Mesenchymal stem cell (in vitro differentiated cells and primary cell): ENCODE measurements around the gene TEKTIP1. TPM values are rescaled to one million over a fixed set of nuclear protein-coding genes. Genes with fewer than 3 reads are reported as not detected.
A peak's percentile ranks its signal among the peaks of the same experiment; 100 is the strongest.

Source experiments
- DNase-seq: peaks from one replicate; pipeline ENCODE4 v3.0.0-alpha.2; 2013
- H2AFZ ChIP-seq: one replicate; pipeline ENCODE4 v1.6.1; 2013; ENCODE audit warnings: low read depth, mild to moderate bottlenecking, control low read depth, inconsistent platforms, low read length, moderate library complexity
- H2AK5ac ChIP-seq: 2 replicates; pipeline ENCODE4 v1.6.1; 2013; ENCODE audit warnings: low read length, moderate library complexity, mild to moderate bottlenecking, inconsistent platforms; ENCODE audit not compliant: severe bottlenecking
- H2BK120ac ChIP-seq: one replicate; pipeline ENCODE4 v1.6.1; 2013; ENCODE audit warnings: low read depth, mild to moderate bottlenecking, inconsistent platforms, low read length, moderate library complexity
- H2BK12ac ChIP-seq, 2 experiments: one replicate each; pipeline ENCODE4 v1.6.1; 2013; ENCODE audit warnings: inconsistent platforms in 2 of 2, low read length in 2 of 2, mild to moderate bottlenecking in 2 of 2, moderate library complexity in 2 of 2, control low read depth in 1 of 2
- H2BK15ac ChIP-seq: one replicate; pipeline ENCODE4 v1.6.1; 2013; ENCODE audit warnings: mild to moderate bottlenecking, low read depth, inconsistent platforms; ENCODE audit not compliant: poor library complexity, severe bottlenecking
- H2BK5ac ChIP-seq: 2 replicates; pipeline ENCODE4 v1.6.1; 2013; ENCODE audit warnings: low read depth, mild to moderate bottlenecking, low read length, control low read depth, inconsistent platforms; ENCODE audit not compliant: poor library complexity, severe bottlenecking
- H3K14ac ChIP-seq, 2 experiments: one replicate each; pipeline ENCODE4 v1.6.1; 2013; ENCODE audit warnings: inconsistent platforms in 2 of 2, low read length in 2 of 2, control low read depth in 1 of 2, mild to moderate bottlenecking in 1 of 2, moderate library complexity in 1 of 2
- H3K18ac ChIP-seq, 2 experiments: one replicate each; pipeline ENCODE4 v1.6.1; 2013; ENCODE audit warnings: inconsistent platforms in 2 of 2, low read length in 2 of 2, control low read depth in 1 of 2, low read depth in 1 of 2, mild to moderate bottlenecking in 1 of 2
- H3K23ac ChIP-seq, 2 experiments: one replicate each; pipeline ENCODE4 v1.6.1; 2013; ENCODE audit warnings: inconsistent platforms in 2 of 2, low read length in 2 of 2, mild to moderate bottlenecking in 2 of 2, moderate library complexity in 2 of 2, control low read depth in 1 of 2
- H3K27ac ChIP-seq: 2 replicates; pipeline ENCODE4 v1.5.1; 2013; ENCODE audit warnings: mild to moderate bottlenecking, moderate library complexity, low read length, control low read depth, inconsistent platforms; ENCODE audit not compliant: poor library complexity, severe bottlenecking
- H3K27me3 ChIP-seq, 2 experiments: 2 replicates each; pipeline versions ENCODE4 v1.6.1 to v1.7.0; 2013; ENCODE audit warnings: low read length in 2 of 2, mild to moderate bottlenecking in 2 of 2, moderate library complexity in 2 of 2, control low read depth in 1 of 2, inconsistent platforms in 1 of 2; ENCODE audit not compliant: control insufficient read depth in 1 of 2, insufficient read depth in 1 of 2
- H3K36me3 ChIP-seq, 2 experiments: 2 replicates each; pipeline versions ENCODE4 v1.6.1 to v1.7.0; 2013; ENCODE audit warnings: low read length in 2 of 2, control low read depth in 1 of 2, inconsistent platforms in 1 of 2, low read depth in 1 of 2, mild to moderate bottlenecking in 1 of 2; ENCODE audit not compliant: insufficient read depth in 2 of 2, control insufficient read depth in 1 of 2
- H3K4ac ChIP-seq, 2 experiments: one replicate each; pipeline ENCODE4 v1.6.1; 2013; ENCODE audit warnings: inconsistent platforms in 2 of 2, low read length in 2 of 2, mild to moderate bottlenecking in 2 of 2, moderate library complexity in 2 of 2, control low read depth in 1 of 2, low read depth in 1 of 2
- H3K4me1 ChIP-seq: 2 replicates; pipeline ENCODE4 v1.6.1; 2013; ENCODE audit warnings: low read depth, low read length, control low read depth; ENCODE audit not compliant: control insufficient read depth, insufficient read depth
- H3K4me2 ChIP-seq: 2 replicates; pipeline ENCODE4 v1.6.1; 2013; ENCODE audit warnings: low read length, mild to moderate bottlenecking, inconsistent platforms; ENCODE audit not compliant: poor library complexity, severe bottlenecking
- H3K4me3 ChIP-seq, 2 experiments: 2 replicates each; pipeline versions ENCODE4 v1.5.1 to v1.7.0; 2013; ENCODE audit warnings: low read length in 2 of 2, mild to moderate bottlenecking in 2 of 2, control low read depth in 1 of 2, low read depth in 1 of 2; ENCODE audit not compliant: insufficient read depth in 1 of 2
- H3K79me1 ChIP-seq: replicated peaks from 2 replicates; pipeline ENCODE4 v1.6.1; 2013; ENCODE audit warnings: mild to moderate bottlenecking, control low read depth, low read length, inconsistent platforms; ENCODE audit not compliant: poor library complexity, severe bottlenecking
- H3K9ac ChIP-seq: 2 replicates; pipeline ENCODE4 v1.7.0; 2013; ENCODE audit warnings: mild to moderate bottlenecking, low read length, moderate library complexity
- H3K9me3 ChIP-seq: 2 replicates; pipeline ENCODE4 v1.7.0; 2013; ENCODE audit warnings: mild to moderate bottlenecking, low read length; ENCODE audit not compliant: control insufficient read depth
- H4K8ac ChIP-seq: one replicate; pipeline ENCODE4 v1.6.1; 2013; ENCODE audit warnings: inconsistent platforms, mild to moderate bottlenecking, low read length, moderate library complexity
- H4K91ac ChIP-seq: one replicate; pipeline ENCODE4 v1.6.1; 2013; ENCODE audit warnings: mild to moderate bottlenecking, low read length, inconsistent platforms
- WGBS: methylation state at CpG from one replicate; pipeline ENCODE4 v1.1.7; 2013; ENCODE audit warnings: mixed read lengths; 5-methylcytosine and 5-hydroxymethylcytosine counted together
- polyA plus RNA-seq, 2 experiments: library from polyadenylated mRNA; stranded (reverse); fragments of 200-250 nt; gene quantifications; one replicate each; pipeline ENCODE4 v1.2.3, GENCODE V29; 2013

TEKTIP1 gene
- not detected for polyA plus RNA-seq (2013, experiment 1 of 2)
- not detected for polyA plus RNA-seq (2013, experiment 2 of 2)

GRCh38 chr19:3538965-3539755 lies at the start of gene TEKTIP1:
Gene TEKTIP1 (plus strand): TSS chr19:3539174. CDS start chr19:3539178, 4 bp downstream.
- Histone ChIP-seq H4K91ac (peak within 1 kb of the TSS; percentile 15), H2BK15ac (peak within 1 kb of the TSS; percentile 23), H3K23ac (no peak within 1 kb of the TSS), H3K4me3 (no peak within 1 kb of the TSS), H3K9me3 (no peaks in the 10 kb centered on the region), H3K4ac (no peak within 1 kb of the TSS), H3K4me1 (peaks cover 19% of the 10 kb centered on the region), H3K18ac (peak within 1 kb of the TSS in 1 of 2 experiments; percentile 74), H3K27me3 (no peaks in the 10 kb centered on the region), H2AK5ac (no peak within 1 kb of the TSS), H3K14ac (no peak within 1 kb of the TSS), H3K9ac (no peak within 1 kb of the TSS), H3K27ac (no peak within 1 kb of the TSS), H3K36me3 (peaks cover 26 to 68% of the 10 kb centered on the region in 2 experiments), H3K79me1 (peaks cover 5% of the 10 kb centered on the region), H4K8ac (no peak within 1 kb of the TSS), H2BK5ac (no peak within 1 kb of the TSS), H2AFZ (no peak within 1 kb of the TSS), H2BK120ac (no peak within 1 kb of the TSS), H3K4me2 (no peak within 1 kb of the TSS), H2BK12ac (peak within 1 kb of the TSS in 1 of 2 experiments; percentile 64)
- DNase-seq: peak; percentile 34
- 72% methylated on average over 28 of the region's 28 CpGs for WGBS

DNA sequence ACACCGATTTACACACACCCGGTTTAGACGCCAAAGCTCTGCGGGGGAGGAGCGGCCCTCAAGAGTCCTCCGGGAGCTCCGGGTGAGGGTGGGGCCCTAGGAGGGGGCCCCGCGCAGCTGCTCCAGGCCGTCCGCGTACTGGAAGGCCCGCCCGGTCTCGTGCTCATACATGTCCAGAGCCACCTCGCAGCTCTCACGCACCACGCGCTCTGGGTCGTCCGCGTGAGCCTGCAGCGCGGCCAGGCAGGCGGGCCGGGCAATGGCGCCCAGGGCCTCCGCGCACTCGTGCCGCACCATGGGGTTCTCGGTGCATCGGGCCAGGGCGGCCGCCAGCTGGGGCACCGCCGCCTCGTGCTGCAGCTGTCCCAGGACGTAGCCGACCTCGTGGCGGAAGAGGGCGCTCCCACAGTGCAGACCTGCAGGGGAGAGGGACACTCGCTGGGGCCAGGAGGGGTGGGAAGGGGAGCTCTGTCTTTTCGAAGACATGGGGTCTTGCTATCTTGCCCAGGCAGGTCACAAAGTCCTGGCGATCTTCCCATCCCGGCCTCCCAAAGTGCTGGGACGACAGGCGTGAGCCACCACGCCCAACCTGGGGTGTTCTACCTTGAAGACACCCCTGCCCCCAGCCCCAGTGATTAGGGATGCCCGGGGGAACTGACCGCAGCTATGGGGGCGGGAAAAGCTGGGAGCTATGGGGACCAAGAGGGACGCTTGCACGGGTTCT lies 47.4 kb upstream of the TEKTIP1 start:
- H4K91ac ChIP-seq: peak overlapping the region; percentile 62
- H2BK120ac ChIP-seq: no peak overlapping the region
- H3K27me3 ChIP-seq: no peaks in the 10 kb centered on the region
- H2BK5ac ChIP-seq: no peak overlapping the region
- WGBS: 96% methylated on average over 53 of the region's 55 CpGs
- H4K8ac ChIP-seq: no peak overlapping the region
- H2AFZ ChIP-seq: no peak overlapping the region
- no peak for DNase-seq
- no peak overlapping the region for H2AK5ac ChIP-seq
- H3K4me2 ChIP-seq: no peak overlapping the region
- H3K18ac ChIP-seq: no peak overlapping the region
- H2BK15ac ChIP-seq: no peak overlapping the region
- peaks cover 32% of the 10 kb centered on the region for H3K79me1 ChIP-seq
- no peak overlapping the region for H3K27ac ChIP-seq
- H3K9ac ChIP-seq: no peak overlapping the region
- no peak overlapping the region for H3K23ac ChIP-seq
- H3K4me1 ChIP-seq: peaks cover 31% of the 10 kb centered on the region
- H3K14ac ChIP-seq: no peak overlapping the region
- H3K9me3 ChIP-seq: no peaks in the 10 kb centered on the region
- H2BK12ac ChIP-seq: no peak overlapping the region
- H3K4ac ChIP-seq: no peak overlapping the region
- no peak overlapping the region for H3K4me3 ChIP-seq
- H3K36me3 ChIP-seq: peaks cover 35 to 73% of the 10 kb centered on the region in 2 experiments

GRCh38 chr19:3492131-3492839 lies 46.7 kb upstream of the TEKTIP1 start:
- no peak overlapping the region for H2BK12ac ChIP-seq
- no peak overlapping the region for H3K18ac ChIP-seq
- no peak overlapping the region for H2AFZ ChIP-seq
- no peak overlapping the region for H4K91ac ChIP-seq
- no peak overlapping the region for H3K4ac ChIP-seq
- no peaks in the 10 kb centered on the region for H3K9me3 ChIP-seq
- H2BK120ac ChIP-seq: no peak overlapping the region
- H3K4me3 ChIP-seq: no peak overlapping the region
- no peak overlapping the region for H3K9ac ChIP-seq
- no peak for DNase-seq
- H2BK5ac ChIP-seq: no peak overlapping the region
- H3K14ac ChIP-seq: no peak overlapping the region
- no peak overlapping the region for H3K27ac ChIP-seq
- WGBS: 96% methylated on average over 45 of the region's 45 CpGs
- H3K23ac ChIP-seq: no peak overlapping the region
- peaks cover 32% of the 10 kb centered on the region for H3K4me1 ChIP-seq
- no peak overlapping the region for H2BK15ac ChIP-seq
- H2AK5ac ChIP-seq: peak overlapping the region; percentile 4
- peaks cover 35% of the 10 kb centered on the region for H3K79me1 ChIP-seq
- no peak overlapping the region for H3K4me2 ChIP-seq
- H3K27me3 ChIP-seq: no peaks in the 10 kb centered on the region
- H4K8ac ChIP-seq: no peak overlapping the region
- H3K36me3 ChIP-seq: peaks cover 42 to 76% of the 10 kb centered on the region in 2 experiments
